ENCODE data around the gene CACTIN. TPM values are rescaled to one million over a fixed set of nuclear protein-coding genes. Genes with fewer than 3 reads are reported as not detected.
A peak's percentile ranks its signal among the peaks of the same experiment; 100 is the strongest.

Gene CACTIN
- total and polyA plus RNA-seq, 2 of the 8 experiments (the other 6 are each of a cell fraction or from before 2014, with no cell fraction given): 25.8 to 29.9 TPM

GRCh38 chr19:3613818-3614661 lies 12.6 kb downstream of the CACTIN start:
- Histone ChIP-seq H2AFZ (ENCODE audit: low read length) (no peak overlapping the region), H4K91ac (replicated peaks; ENCODE audit: insufficient read length, low read length) (no peak overlapping the region), H3K4me3 (ENCODE audit: extremely low read depth in 1 of 4, insufficient read depth in 2 of 4, low read depth in 3 of 4, low read length in 4 of 4) (no peak overlapping the region), H3K79me1 (ENCODE audit: low read depth, low read length) (no peaks in the 10 kb centered on the region; the same call in 1 of the 2 replicates), H4K20me1 (replicated peaks in 1 of 2; ENCODE audit: control insufficient read depth in 1 of 2, insufficient read depth in 2 of 2, low read length in 2 of 2) (peaks cover 2 to 19% of the 10 kb centered on the region in 2 experiments), H3K9ac (replicated peaks in 1 of 4; ENCODE audit: extremely low read depth in 1 of 4, low read depth in 3 of 4, low read length in 3 of 4) (no peak overlapping the region), H4K8ac (ENCODE audit: extremely low read depth, insufficient read depth, low read length) (peak overlapping the region; percentile 35), H3K56ac (replicated peaks; ENCODE audit: insufficient read length, low read depth, low read length) (no peak overlapping the region), H3K9me3 (ENCODE audit: insufficient read depth in 2 of 2, low read depth in 1 of 2, low read length in 1 of 2) (no peaks in the 10 kb centered on the region), H3K4ac (replicated peaks; ENCODE audit: insufficient read length, low read depth, low read length) (no peak overlapping the region), H3K79me2 (ENCODE audit: control insufficient read depth in 1 of 2, insufficient read depth in 2 of 2, low read length in 2 of 2) (no peaks in the 10 kb centered on the region), H3K14ac (ENCODE audit: insufficient read length) (no peak overlapping the region), H3K36me3 (ENCODE audit: control insufficient read depth in 2 of 4, insufficient read depth in 4 of 4, low read length in 3 of 4) (peaks cover 0 to 21% (median 3%) of the 10 kb centered on the region in 4 experiments; a peak in 2 of 8 replicates), H3K4me2 (ENCODE audit: insufficient read depth in 1 of 2, low read depth in 2 of 2, low read length in 2 of 2) (no peak overlapping the region), H3K27me3 (replicated peaks in 1 of 4; ENCODE audit: control insufficient read depth in 3 of 4, extremely low read depth in 1 of 4, insufficient read depth in 3 of 4, low read length in 3 of 4) (no peaks in the 10 kb centered on the region), H2BK12ac (ENCODE audit: low read depth, low read length) (no peak overlapping the region), H2AK5ac (ENCODE audit: low read depth, low read length) (no peak overlapping the region), H3K27ac (ENCODE audit: low read depth, low read length) (no peak overlapping the region), H2BK120ac (replicated peaks; ENCODE audit: low read depth, low read length) (no peak overlapping the region), H3K23me2 (ENCODE audit: low read depth, low read length) (no peaks in the 10 kb centered on the region), H2BK15ac (ENCODE audit: low read length) (no peak overlapping the region), H3K4me1 (replicated peaks in 1 of 4; ENCODE audit: control insufficient read depth in 3 of 4, insufficient read depth in 4 of 4, low read length in 3 of 4) (peaks cover 0 to 3% (median under 1%) of the 10 kb centered on the region in 4 experiments; a peak in 3 of 7 replicates), H2BK20ac (ENCODE audit: low read length) (no peak overlapping the region), H4K5ac (ENCODE audit: insufficient read length, low read depth, low read length) (no peak overlapping the region), H3K18ac (ENCODE audit: extremely low read depth, low read length) (no peak overlapping the region), H3K23ac (ENCODE audit: insufficient read length) (no peak overlapping the region), H2BK5ac (ENCODE audit: low read depth, low read length) (no peak overlapping the region)
- no peak for TF ChIP-seq FOSL1 (IDR thresholded peaks at IDR 0.05; ENCODE audit: insufficient read depth, low read depth, low read length)
- no peak for TF ChIP-seq GTF2F1 (IDR thresholded peaks at IDR 0.05; ENCODE audit: borderline replicate concordance, low read depth, low read length)
- no peak for TF ChIP-seq SP2 (IDR thresholded peaks at IDR 0.05; ENCODE audit: low read length)
- TF ChIP-seq PHF8 (conservative IDR thresholded peaks at IDR 0.05; ENCODE audit: low read depth, low read length): no peak
- TF ChIP-seq JUND (IDR thresholded peaks at IDR 0.05; ENCODE audit: low read length): no peak
- TF ChIP-seq MAX (IDR thresholded peaks at IDR 0.05): no peak
- no peak for TF ChIP-seq CEBPB (IDR thresholded peaks at IDR 0.05; ENCODE audit: low read depth, low read length)
- no peak for TF ChIP-seq HDAC2 (IDR thresholded peaks at IDR 0.05; ENCODE audit: borderline replicate concordance in 1 of 2, low read depth in 2 of 2, low read length in 2 of 2)
- POLR2A ChIA-PET (ENCODE audit: partially characterized antibody): interaction anchor here (1.4 kb wide), 1 partner anchor 12 kb away, joined by 3 read pairs; no protein-coding TSS in a partner anchor
- FAIRE-seq (no peak), DNase-seq (ENCODE audit: low read depth in 1 of 2, low spot score in 2 of 2) (no peak)
- WGBS, 2 experiments (ENCODE audit: extremely low coverage in 1 of 2, insufficient coverage in 1 of 2, insufficient read length in 1 of 2, insufficient replicate concordance in 2 of 2, low coverage in 1 of 2, low lambda C conversion rate in 2 of 2, missing lambda C conversion rate in 1 of 2): 96% methylated on average over 22 of the region's 39 CpGs; no CpG with 5 or more reads in 1 of the 2 experiments
- CTCF ChIA-PET (ENCODE audit: partially characterized antibody): interaction anchor here (1.2 kb wide), 1 partner anchor 24 kb away, joined by 3 read pairs; no protein-coding TSS in a partner anchor
